ENCODE results near the gene SMAD9. TPM values are rescaled to one million over a fixed set of nuclear protein-coding genes. Genes with fewer than 3 reads are reported as not detected.

Gene SMAD9
- total RNA-seq, 2 donors from 2014 or later = 9.0 to 13.3 TPM

GRCh38 chr13:36915896-36916640 lies 4.0 kb downstream of the SMAD9 start:
- no peak overlapping the region for H3K9ac ChIP-seq (ENCODE audit: extremely low read depth, low read length, poor library complexity, severe bottlenecking)
- Mint-ChIP-seq H3K4me1 (peaks cover 22% of the 10 kb centered on the region), H3K27me3 (ENCODE audit: insufficient read depth) (peaks cover 28% of the 10 kb centered on the region), H3K4me3 (no peak overlapping the region), H3K27ac (no peak overlapping the region), H3K36me3 (ENCODE audit: low read depth) (no peaks in the 10 kb centered on the region), H3K9me3 (no peaks in the 10 kb centered on the region)
- no peak for TF ChIP-seq CTCF (conservative IDR thresholded peaks at IDR 0.05)
- H3K27ac ChIP-seq (ENCODE audit: low read depth, low read length) = no peak overlapping the region
- H3K36me3 ChIP-seq (ENCODE audit: control insufficient read depth, insufficient read depth, low read length) = no peaks in the 10 kb centered on the region
- WGBS, 2 experiments (ENCODE audit: insufficient coverage in 1 of 2, insufficient read length in 1 of 2) = 96 to 100% methylated on average over 1 to 6 of the region's 6 CpGs
- peaks cover 3% of the 10 kb centered on the region for H3K4me1 ChIP-seq (ENCODE audit: control insufficient read depth, insufficient read depth, low read length)
- H3K27me3 ChIP-seq (ENCODE audit: control insufficient read depth, insufficient read depth, low read length, poor library complexity, severe bottlenecking) = peaks cover 21% of the 10 kb centered on the region
- no peak overlapping the region for H3K4me3 ChIP-seq (ENCODE audit: low read length)
- no peaks in the 10 kb centered on the region for H3K9me3 ChIP-seq (ENCODE audit: control insufficient read depth, low read length)
- no peak for DNase-seq

- H3K36me3 Mint-ChIP-seq (ENCODE audit: low read depth) = no peaks in the 10 kb centered on the region
Observed at GRCh38 chr13:36915106-36915505, 4.9 kb downstream of the SMAD9 start.

GRCh38 chr13:36914648-36915047 lies 5.4 kb downstream of the SMAD9 start:
- no peak for TF ChIP-seq CTCF (conservative IDR thresholded peaks at IDR 0.05)
- Histone ChIP-seq H3K4me1 (ENCODE audit: control insufficient read depth, insufficient read depth, low read length) (peaks cover 3% of the 10 kb centered on the region), H3K4me3 (ENCODE audit: low read length) (no peak overlapping the region), H3K27ac (ENCODE audit: low read depth, low read length) (no peak overlapping the region), H3K9ac (ENCODE audit: extremely low read depth, low read length, poor library complexity, severe bottlenecking) (no peak overlapping the region), H3K9me3 (ENCODE audit: control insufficient read depth, low read length) (no peaks in the 10 kb centered on the region), H3K27me3 (ENCODE audit: control insufficient read depth, insufficient read depth, low read length, poor library complexity, severe bottlenecking) (peaks cover 21% of the 10 kb centered on the region), H3K36me3 (ENCODE audit: control insufficient read depth, insufficient read depth, low read length) (no peaks in the 10 kb centered on the region)
- H3K27me3 Mint-ChIP-seq (ENCODE audit: insufficient read depth) = peaks cover 26% of the 10 kb centered on the region
- WGBS, 2 experiments (ENCODE audit: insufficient coverage in 1 of 2, insufficient read length in 1 of 2) = 91 to 97% methylated on average over 4 of the region's 4 CpGs
- no peak overlapping the region for H3K4me3 Mint-ChIP-seq
- H3K27ac Mint-ChIP-seq = no peak overlapping the region
- no peaks in the 10 kb centered on the region for H3K9me3 Mint-ChIP-seq
- H3K36me3 Mint-ChIP-seq (ENCODE audit: low read depth) = no peaks in the 10 kb centered on the region
- peaks cover 16% of the 10 kb centered on the region for H3K4me1 Mint-ChIP-seq
- no peak for DNase-seq

More at GRCh38 chr13:36915106-36915505, 4.9 kb downstream of the SMAD9 start:
- no peaks in the 10 kb centered on the region for H3K9me3 ChIP-seq (ENCODE audit: control insufficient read depth, low read length)
- no peaks in the 10 kb centered on the region for H3K36me3 ChIP-seq (ENCODE audit: control insufficient read depth, insufficient read depth, low read length)
- H3K27me3 Mint-ChIP-seq (ENCODE audit: insufficient read depth) = peaks cover 26% of the 10 kb centered on the region
- peaks cover 21% of the 10 kb centered on the region for H3K27me3 ChIP-seq (ENCODE audit: control insufficient read depth, insufficient read depth, low read length, poor library complexity, severe bottlenecking)
- H3K4me1 ChIP-seq (ENCODE audit: control insufficient read depth, insufficient read depth, low read length) = peaks cover 3% of the 10 kb centered on the region
- no peaks in the 10 kb centered on the region for H3K9me3 Mint-ChIP-seq
- peaks cover 16% of the 10 kb centered on the region for H3K4me1 Mint-ChIP-seq
- WGBS, 2 experiments (ENCODE audit: insufficient coverage in 1 of 2, insufficient read length in 1 of 2) = 69 to 90% methylated on average over 3 to 5 of the region's 5 CpGs
- H3K4me3 Mint-ChIP-seq = no peak overlapping the region
- no peak for DNase-seq
- H3K4me3 ChIP-seq (ENCODE audit: low read length) = no peak overlapping the region
- H3K9ac ChIP-seq (ENCODE audit: extremely low read depth, low read length, poor library complexity, severe bottlenecking) = no peak overlapping the region
- H3K27ac ChIP-seq (ENCODE audit: low read depth, low read length) = no peak overlapping the region
- no peak overlapping the region for H3K27ac Mint-ChIP-seq
- TF ChIP-seq CTCF (conservative IDR thresholded peaks at IDR 0.05) = no peak
